HEK293 (cell line): ENCODE measurements around the gene RASA1.

Source experiments
- BCL11B ChIP-seq: fragments of 450-650 bp; formaldehyde crosslinking; IDR thresholded peaks from 2 replicates; pipeline ENCODE4 v1.5.1; 2016; ENCODE audit warnings: low read depth, missing biosample characterization, missing genetic modification characterization
- SP2 ChIP-seq: fragments of 450-650 bp; formaldehyde crosslinking; IDR thresholded peaks from 2 replicates; pipeline ENCODE4 v1.5.1; 2016; ENCODE audit warnings: missing biosample characterization, missing genetic modification characterization
- YY1 ChIP-seq: fragments of 450-650 bp; formaldehyde crosslinking; IDR thresholded peaks from 2 replicates; pipeline ENCODE4 v1.5.1; 2018; ENCODE audit warnings: missing biosample characterization, missing genetic modification characterization
- ZNF2 ChIP-seq: fragments of 450-650 bp; formaldehyde crosslinking; IDR thresholded peaks from 2 replicates; pipeline ENCODE4 v1.5.1; 2016; ENCODE audit warnings: missing biosample characterization, missing genetic modification characterization
- ZNF555 ChIP-seq: fragments of 450-650 bp; formaldehyde crosslinking; conservative IDR thresholded peaks from 2 replicates; pipeline ENCODE4 v1.5.1; 2017; ENCODE audit warnings: missing biosample characterization, mild to moderate bottlenecking, missing genetic modification characterization, inconsistent platforms
- ZNF660 ChIP-seq: fragments of 450-650 bp; IDR thresholded peaks from 2 replicates; pipeline ENCODE4 v1.5.1; 2018; ENCODE audit warnings: missing biosample characterization, mild to moderate bottlenecking, missing genetic modification characterization
- ZNF747 ChIP-seq: fragments of 450-650 bp; formaldehyde crosslinking; IDR thresholded peaks from 2 replicates; pipeline ENCODE4 v1.5.1; 2016; ENCODE audit warnings: missing biosample characterization, missing genetic modification characterization
- TF ChIP-seq, protein P1 (sequence below): fragments of 450-650 bp; formaldehyde crosslinking; IDR thresholded peaks from 2 replicates; pipeline ENCODE4 v1.5.1; 2016; ENCODE audit warnings: missing biosample characterization, missing genetic modification characterization

- TF ChIP-seq BCL11B (no peak), YY1 (tag by site-specific recombination) (no peak), ZNF2 (tag by site-specific recombination) (no peak), ZNF660 (tag by site-specific recombination) (no peak), ZNF747 (tag by site-specific recombination) (no peak), ZNF555 (tag by site-specific recombination) (no peak), SP2 (tag by site-specific recombination) (no peak)
- TF ChIP-seq, protein P1, sequence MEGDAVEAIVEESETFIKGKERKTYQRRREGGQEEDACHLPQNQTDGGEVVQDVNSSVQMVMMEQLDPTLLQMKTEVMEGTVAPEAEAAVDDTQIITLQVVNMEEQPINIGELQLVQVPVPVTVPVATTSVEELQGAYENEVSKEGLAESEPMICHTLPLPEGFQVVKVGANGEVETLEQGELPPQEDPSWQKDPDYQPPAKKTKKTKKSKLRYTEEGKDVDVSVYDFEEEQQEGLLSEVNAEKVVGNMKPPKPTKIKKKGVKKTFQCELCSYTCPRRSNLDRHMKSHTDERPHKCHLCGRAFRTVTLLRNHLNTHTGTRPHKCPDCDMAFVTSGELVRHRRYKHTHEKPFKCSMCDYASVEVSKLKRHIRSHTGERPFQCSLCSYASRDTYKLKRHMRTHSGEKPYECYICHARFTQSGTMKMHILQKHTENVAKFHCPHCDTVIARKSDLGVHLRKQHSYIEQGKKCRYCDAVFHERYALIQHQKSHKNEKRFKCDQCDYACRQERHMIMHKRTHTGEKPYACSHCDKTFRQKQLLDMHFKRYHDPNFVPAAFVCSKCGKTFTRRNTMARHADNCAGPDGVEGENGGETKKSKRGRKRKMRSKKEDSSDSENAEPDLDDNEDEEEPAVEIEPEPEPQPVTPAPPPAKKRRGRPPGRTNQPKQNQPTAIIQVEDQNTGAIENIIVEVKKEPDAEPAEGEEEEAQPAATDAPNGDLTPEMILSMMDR (tag by site-specific recombination) = no peak
These were observed 123.0 kb downstream of the RASA1 start for GRCh38 chr5:87390576-87391199.
